Sigmoid colon (tissue), 7 donors: ENCODE results near the gene SLC25A10. TPM values are rescaled to one million over a fixed set of nuclear protein-coding genes. Genes with fewer than 3 reads are reported as not detected.

ENCODE experiments used
- DNase-seq: peaks from one replicate; pipeline ENCODE4 v3.0.0-alpha.2; 2019
- H3K27ac ChIP-seq, 4 donors: fragments of 200-600 bp; sonication (generic); one replicate each; pipeline ENCODE4 v1.5.1; 2016 to 2019; ENCODE audit warnings: mild to moderate bottlenecking in 1 of 4
- H3K27me3 ChIP-seq, 3 donors: fragments of 200-600 bp; sonication (generic); one replicate each; pipeline ENCODE4 v1.5.1; 2019; ENCODE audit warnings: mild to moderate bottlenecking in 1 of 3
- H3K36me3 ChIP-seq, 4 donors: fragments of 200-600 bp; sonication (generic); one replicate each; pipeline ENCODE4 v1.5.1; 2016 to 2019
- H3K4me1 ChIP-seq, 4 donors: fragments of 200-600 bp; sonication (generic); one replicate each; pipeline ENCODE4 v1.5.1; 2017 to 2019
- H3K4me3 ChIP-seq, 4 donors: fragments of 200-600 bp; sonication (generic); one replicate each; pipeline ENCODE4 v1.5.1; 2017 to 2019; ENCODE audit warnings: mild to moderate bottlenecking in 2 of 4, moderate library complexity in 1 of 4
- H3K9me3 ChIP-seq, 4 donors: fragments of 200-600 bp in 3 of 4; sonication (generic) in 3 of 4; one replicate each; pipeline versions ENCODE4 v1.5.1 to v1.6.1; 2013 to 2019
- CTCF ChIP-seq, 4 experiments: fragments of 450-650 bp in 3 of 4; fragments of 200-600 bp in 1 of 4; IDR thresholded peaks; one replicate each; pipeline ENCODE4 v1.5.1; 2016 to 2019; ENCODE audit warnings: antibody characterized with exemption in 4 of 4, mild to moderate bottlenecking in 3 of 4, moderate library complexity in 2 of 4
- EP300 ChIP-seq, 4 donors: sonication (generic); formaldehyde crosslinking; IDR thresholded peaks; one replicate each; pipeline ENCODE4 v1.6.1; 2017; ENCODE audit warnings: antibody characterized with exemption in 4 of 4
- POLR2A ChIP-seq, 2 donors: fragments of 450-650 bp; IDR thresholded peaks; one replicate each; pipeline ENCODE4 v1.6.1; 2016; ENCODE audit warnings: antibody characterized with exemption in 2 of 2, mild to moderate bottlenecking in 2 of 2, moderate library complexity in 2 of 2
- POLR2AphosphoS5 ChIP-seq, 4 donors: sonication (generic); formaldehyde crosslinking; IDR thresholded peaks; one replicate each; pipeline ENCODE4 v1.6.1; 2017; ENCODE audit warnings: antibody characterized with exemption in 4 of 4
- WGBS, 2 donors: extraction: QIAGEN DNeasy Blood & Tissue Kit; methylation state at CpG; one replicate each; pipeline ENCODE4 v1.1.7; 2013; 5-methylcytosine and 5-hydroxymethylcytosine counted together
- intact Hi-C: fragments of 100-400 bp; cut with DNase I; formaldehyde crosslinking; loops from one replicate; pipeline ENCODE4 v1.15.1; 2023
- polyA plus RNA-seq, 3 donors: library from polyadenylated mRNA; stranded (reverse); fragments of 200-250 nt; gene quantifications; one replicate each; pipeline ENCODE4 v1.2.3, GENCODE V29; 2013
- total RNA-seq, 4 donors: library from RNA; depleted of rRNA; stranded (reverse); fragments of >200 nt; gene quantifications; one replicate each; pipeline ENCODE4 v1.1.0, GENCODE V29; 2016
- donor health status: healthy with polysubstance abuse.
- donor health status: Bipolar disorder and iron deficiency.
- donor health status: healthy.

The SLC25A10 gene
- total and polyA plus RNA-seq, 7 donors: 0.99 to 63.2 (median 7.1) TPM

- DNase-seq: peak; percentile 96
- Histone ChIP-seq H3K4me1 (peaks cover 0 to 39% (median 32%) of the 10 kb centered on the region in 4 donors), H3K9me3 (no peaks in the 10 kb centered on the region), H3K27ac (peak within 1 kb of the TSS; percentile 91 to 98 (median 96)), H3K27me3 (no peaks in the 10 kb centered on the region), H3K36me3 (peaks cover 14 to 74% (median 28%) of the 10 kb centered on the region in 4 donors), H3K4me3 (peak within 1 kb of the TSS; percentile 83 to 98 (median 94))
- 0% methylated on average over 102 of the region's 102 CpGs for WGBS, 2 donors
- intact Hi-C loops: loop anchor here (2.0 kb wide), 1 partner anchor 18 kb away; the partner anchor contains the start of gene HGS
- peak; percentile 96 to 99 (median 98) for TF ChIP-seq POLR2AphosphoS5 (IDR thresholded peaks at IDR 0.05)
- TF ChIP-seq EP300 (IDR thresholded peaks at IDR 0.05): peak in 2 of 4 donors; percentile 25 to 87
- peak; percentile 85 to 91 for TF ChIP-seq POLR2A (IDR thresholded peaks at IDR 0.05)
- TF ChIP-seq CTCF (IDR thresholded peaks at IDR 0.05): peak in 2 of 4 experiments; percentile 15 to 47
Observed at GRCh38 chr17:81702934-81703746, 8.9 kb upstream of the SLC25A10 start, which contains the start of gene MRPL12. MRPL12 (plus strand) TSS chr17:81703367; CDS start chr17:81703502, 135 bp downstream.

- H3K4me3 ChIP-seq: peak overlapping the region; percentile 83 to 98 (median 94)
- H3K9me3 ChIP-seq: no peaks in the 10 kb centered on the region
- TF ChIP-seq POLR2AphosphoS5 (IDR thresholded peaks at IDR 0.05): no peak
- TF ChIP-seq EP300 (IDR thresholded peaks at IDR 0.05): no peak
- no peak for TF ChIP-seq POLR2A (IDR thresholded peaks at IDR 0.05)
- no peak for TF ChIP-seq CTCF (IDR thresholded peaks at IDR 0.05)
- peaks cover 0 to 39% (median 32%) of the 10 kb centered on the region in 4 donors for H3K4me1 ChIP-seq
- intact Hi-C loops: loop anchor here (2.0 kb wide), 1 partner anchor 19 kb away; the partner anchor contains the start of gene HGS
- no peak for DNase-seq
- peak overlapping the region; percentile 91 to 98 (median 96) for H3K27ac ChIP-seq
- H3K27me3 ChIP-seq: no peaks in the 10 kb centered on the region
- peaks cover 10 to 65% (median 24%) of the 10 kb centered on the region in 4 donors for H3K36me3 ChIP-seq
- 9 to 27% methylated on average over 27 of the region's 27 CpGs for WGBS, 2 donors
Observed at GRCh38 chr17:81703747-81704654, 8.1 kb upstream of the SLC25A10 start.

GRCh38 chr17:81705518-81706231 lies 6.4 kb upstream of the SLC25A10 start:
- H3K27ac ChIP-seq: no peak overlapping the region
- peaks cover 0 to 6% (median 0%) of the 10 kb centered on the region in 3 donors for H3K27me3 ChIP-seq
- peaks cover 0 to 38% (median 35%) of the 10 kb centered on the region in 4 donors for H3K4me1 ChIP-seq
- H3K36me3 ChIP-seq: peaks cover 4 to 50% (median 23%) of the 10 kb centered on the region in 4 donors
- 94 to 95% methylated on average over 30 of the region's 30 CpGs for WGBS, 2 donors
- no peaks in the 10 kb centered on the region for H3K9me3 ChIP-seq
- intact Hi-C loops: no loop called here
- TF ChIP-seq EP300 (IDR thresholded peaks at IDR 0.05) (no peak), POLR2A (IDR thresholded peaks at IDR 0.05) (no peak), CTCF (IDR thresholded peaks at IDR 0.05) (no peak), POLR2AphosphoS5 (IDR thresholded peaks at IDR 0.05) (no peak)
- DNase-seq: no peak
- no peak overlapping the region for H3K4me3 ChIP-seq

GRCh38 chr17:81706232-81706611 lies 5.9 kb upstream of the SLC25A10 start:
- H3K9me3 ChIP-seq: no peaks in the 10 kb centered on the region
- peaks cover 0 to 12% (median 0%) of the 10 kb centered on the region in 3 donors for H3K27me3 ChIP-seq
- H3K36me3 ChIP-seq: peaks cover 0 to 44% (median 20%) of the 10 kb centered on the region in 4 donors
- H3K27ac ChIP-seq: no peak overlapping the region
- no peak overlapping the region for H3K4me3 ChIP-seq
- intact Hi-C loops: no loop called here
- 94 to 95% methylated on average over 17 of the region's 17 CpGs for WGBS, 2 donors
- H3K4me1 ChIP-seq: peaks cover 0 to 38% (median 35%) of the 10 kb centered on the region in 4 donors
- TF ChIP-seq POLR2A (IDR thresholded peaks at IDR 0.05): no peak
- TF ChIP-seq EP300 (IDR thresholded peaks at IDR 0.05): no peak
- no peak for TF ChIP-seq CTCF (IDR thresholded peaks at IDR 0.05)
- no peak for TF ChIP-seq POLR2AphosphoS5 (IDR thresholded peaks at IDR 0.05)
- DNase-seq: no peak
